Activated effector memory CD4-positive, alpha-beta T cell treated with anti-CD3 and anti-CD28 coated beads, Interleukin-2, amount 50 U/mL, for 16 hours (primary cell): Measurements from ENCODE around the gene DOCK2.
"Not testable (repeated sequence)": the region's sequence is repeated elsewhere in the genome, so short reads cannot be mapped to it uniquely, and the experiment has no call there.

Source experiments
- DNase-seq: peaks from one replicate; pipeline ENCODE4 v3.0.0-alpha.2; 2020

Gene DOCK2

GRCh38 chr5:169641253-169641652 lies 4.2 kb downstream of the DOCK2 start:
- no peak for DNase-seq

GRCh38 chr5:169646856-169647255 lies 9.8 kb downstream of the DOCK2 start:
- DNase-seq, result no peak

GRCh38 chr5:169647566-169647965 lies 10.5 kb downstream of the DOCK2 start:
- DNase-seq, result no peak

- DNase-seq, result no peak
Measured at GRCh38 chr5:169648725-169649310, 11.7 kb downstream of the DOCK2 start.

DNA sequence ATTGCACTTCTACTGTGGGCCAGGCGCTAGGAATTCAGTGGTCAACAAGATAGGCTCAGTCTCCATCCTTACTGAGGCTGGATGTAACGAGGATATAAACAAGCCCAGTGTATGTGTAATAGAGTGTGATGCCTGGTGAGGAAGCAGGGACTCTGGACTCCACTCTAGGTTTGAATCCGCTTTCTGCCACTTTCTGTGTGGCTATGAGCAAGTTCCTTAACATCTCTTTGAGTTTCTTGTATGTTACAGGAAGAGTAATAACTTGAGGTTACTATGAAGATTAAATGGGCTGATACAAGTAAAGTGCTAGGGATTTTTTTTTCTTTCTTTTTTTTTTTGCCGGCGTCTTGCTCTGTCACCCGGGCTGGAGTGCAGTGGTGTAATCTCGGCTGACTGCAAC lies 12.4 kb downstream of the DOCK2 start:
- no peak for DNase-seq

DNA sequence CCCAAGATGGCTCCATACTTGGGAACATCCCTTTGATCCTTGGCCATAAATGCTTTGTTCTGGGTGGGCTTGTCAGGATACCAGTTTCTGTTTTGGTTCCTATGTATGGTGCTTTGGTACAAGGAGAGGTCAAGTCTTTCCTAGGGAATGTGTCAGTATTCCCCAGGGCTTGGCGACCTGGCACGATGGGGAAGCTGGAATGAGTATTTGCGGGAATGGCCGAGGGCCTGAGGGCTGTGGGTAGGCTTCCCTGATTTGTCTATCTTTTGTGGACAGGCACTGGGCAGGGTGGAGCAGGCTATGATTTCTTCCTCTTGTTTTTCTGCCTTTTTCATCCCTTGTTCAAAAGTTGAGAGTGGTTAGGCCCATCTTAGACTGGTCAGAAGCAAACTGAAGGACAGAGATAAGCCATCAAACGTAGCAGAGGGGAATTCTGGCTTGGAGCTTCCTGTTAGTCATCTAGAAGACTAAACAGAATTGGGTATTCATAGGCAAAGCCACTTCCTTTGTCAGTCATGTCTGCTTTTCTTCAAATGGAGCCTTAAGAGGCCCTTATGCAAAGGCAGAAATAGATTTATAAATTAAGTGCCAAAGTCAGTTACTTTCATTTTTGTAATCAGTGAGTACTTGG lies 13.7 kb downstream of the DOCK2 start:
- DNase-seq, result no peak

- no peak for DNase-seq
Measured at GRCh38 chr5:169651526-169651925, 14.5 kb downstream of the DOCK2 start.

DNA sequence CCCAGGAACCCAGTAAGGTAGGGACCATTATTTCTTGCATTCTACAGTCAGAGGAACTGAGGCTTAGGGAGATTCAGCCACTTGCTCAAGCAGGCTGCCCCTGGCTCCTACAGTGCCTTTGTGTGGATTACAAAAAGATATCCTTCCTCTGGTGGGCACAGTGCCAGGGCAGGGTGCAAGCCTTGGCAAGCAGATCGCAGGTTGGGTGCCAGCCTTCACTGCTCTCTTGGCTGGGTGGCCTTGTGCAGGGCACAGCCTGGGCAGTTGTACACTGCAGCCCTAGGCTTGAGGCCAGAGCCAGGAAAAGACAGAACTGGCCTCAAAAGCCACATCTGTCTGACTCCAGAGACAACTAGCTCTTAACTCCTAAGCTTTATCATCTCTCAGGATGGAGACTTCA lies 15.0 kb downstream of the DOCK2 start:
- DNase-seq, result no peak

GRCh38 chr5:169653091-169653490 lies 16.0 kb downstream of the DOCK2 start:
- DNase-seq, result no peak

DNA sequence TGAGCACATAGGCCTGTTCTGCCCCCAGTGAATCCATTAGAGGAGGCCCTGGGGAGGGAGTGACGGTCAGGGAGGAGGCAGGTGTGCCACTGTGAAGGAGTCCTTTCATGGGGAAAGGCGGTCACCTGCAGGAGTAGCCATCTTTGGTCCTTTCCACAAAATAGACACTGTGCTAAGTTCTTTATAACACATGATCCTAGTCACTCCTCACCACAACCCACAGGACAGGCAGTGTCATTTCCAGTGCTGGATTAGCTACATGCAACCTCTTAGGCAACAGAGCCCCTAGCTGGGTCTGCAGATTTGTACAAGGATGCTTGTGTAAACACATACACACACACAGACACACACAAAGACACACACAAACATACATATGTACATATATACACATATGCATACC lies 18.3 kb downstream of the DOCK2 start:
- DNase-seq, result no peak

DNA sequence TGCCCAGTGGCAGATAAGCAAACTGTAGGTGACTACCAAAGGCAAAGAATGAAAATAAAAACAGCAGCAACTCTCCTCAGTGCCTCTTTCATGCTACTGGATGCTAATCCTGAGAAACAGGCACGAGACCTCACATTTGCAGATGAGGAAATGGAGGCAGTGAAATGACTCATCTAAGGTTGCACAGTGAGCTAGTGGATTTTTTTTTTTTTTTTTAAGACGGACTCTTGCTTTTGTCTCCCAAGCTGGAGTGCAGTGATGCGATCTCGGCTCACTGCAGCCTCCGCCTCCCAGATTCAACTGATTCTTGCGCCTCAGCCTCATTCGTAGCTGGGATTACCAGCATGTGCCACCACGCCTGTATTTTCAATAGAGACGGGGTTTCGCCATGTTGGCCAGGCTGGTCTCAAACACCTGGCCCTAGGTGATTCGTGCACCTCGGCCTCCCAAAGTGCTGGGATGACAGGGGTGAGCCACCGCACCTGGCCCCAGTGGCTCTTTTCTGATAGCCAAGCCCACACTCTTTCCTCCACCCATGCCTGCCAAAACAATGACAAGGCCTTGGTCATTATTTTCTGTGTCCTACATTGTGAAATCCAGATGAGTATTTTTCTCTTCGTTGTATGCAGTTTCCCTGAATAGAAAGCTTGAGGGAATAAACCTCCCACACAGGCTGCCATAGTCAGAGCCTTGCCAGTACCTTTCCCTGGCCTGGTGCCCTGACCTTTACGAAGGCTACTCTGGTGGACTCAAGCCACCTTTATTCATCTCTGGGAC lies 19.2 kb downstream of the DOCK2 start:
- DNase-seq, result no peak

GRCh38 chr5:169657127-169657526 lies 20.1 kb downstream of the DOCK2 start:
- no peak for DNase-seq

DNA sequence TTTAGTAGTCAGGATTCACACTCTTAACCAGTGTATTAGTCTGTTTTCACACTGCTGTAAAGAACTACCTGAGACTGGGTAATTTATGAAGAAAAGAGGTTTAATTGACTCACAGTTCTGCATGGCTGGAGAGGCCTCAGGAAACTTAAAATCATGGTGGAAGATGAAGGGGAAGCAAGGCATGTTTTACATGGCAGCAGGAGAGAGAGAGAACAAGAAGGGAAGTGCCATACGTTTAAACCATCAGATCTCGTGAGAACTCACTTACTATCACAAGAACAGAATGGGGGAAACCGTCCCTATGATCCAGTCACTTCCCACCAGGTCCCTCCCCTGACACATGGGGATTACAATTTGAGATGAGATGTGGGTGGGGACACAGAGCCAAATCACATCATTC lies 25.4 kb downstream of the DOCK2 start:
- not testable (repeated sequence) for DNase-seq

DNA sequence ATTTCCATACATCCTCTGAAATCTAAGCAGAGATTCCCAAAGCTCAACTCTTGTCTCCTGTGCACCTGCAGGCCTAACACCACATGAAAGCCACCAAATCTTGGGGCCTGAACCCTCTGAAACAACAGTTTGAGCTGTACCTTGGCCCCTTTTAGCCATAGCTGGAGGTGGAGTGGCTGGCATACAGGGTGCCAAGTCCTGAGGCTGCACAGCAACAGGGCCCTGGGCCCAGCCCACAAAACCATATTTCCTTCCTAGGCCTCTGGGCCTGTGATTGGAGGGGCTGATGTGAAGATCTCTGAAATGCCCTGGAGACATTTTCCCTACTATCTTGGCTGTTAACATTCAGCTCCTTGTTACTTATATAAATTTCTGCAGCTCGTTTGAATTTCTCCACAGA lies 26.5 kb downstream of the DOCK2 start:
- DNase-seq, result no peak

DNA sequence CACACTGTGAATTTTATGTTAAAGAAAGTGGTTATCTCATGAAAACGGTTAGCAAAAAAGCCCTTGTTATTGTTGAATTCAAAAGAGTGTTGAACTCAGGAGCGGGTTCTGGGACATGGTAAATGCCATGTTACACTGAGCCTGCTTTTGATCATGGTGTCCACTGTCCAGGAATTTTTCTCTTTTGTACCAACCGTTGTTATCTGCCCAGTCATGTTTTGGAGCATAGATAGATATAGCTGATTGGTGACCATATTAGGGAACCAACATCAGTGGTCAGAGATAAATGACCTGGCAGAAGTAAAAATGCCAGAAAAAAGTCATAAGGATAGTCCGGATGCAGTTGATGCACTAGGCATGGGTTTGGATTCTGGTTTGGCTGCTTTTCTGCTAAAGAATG lies 29.3 kb downstream of the DOCK2 start:
- DNase-seq, result no peak

DNA sequence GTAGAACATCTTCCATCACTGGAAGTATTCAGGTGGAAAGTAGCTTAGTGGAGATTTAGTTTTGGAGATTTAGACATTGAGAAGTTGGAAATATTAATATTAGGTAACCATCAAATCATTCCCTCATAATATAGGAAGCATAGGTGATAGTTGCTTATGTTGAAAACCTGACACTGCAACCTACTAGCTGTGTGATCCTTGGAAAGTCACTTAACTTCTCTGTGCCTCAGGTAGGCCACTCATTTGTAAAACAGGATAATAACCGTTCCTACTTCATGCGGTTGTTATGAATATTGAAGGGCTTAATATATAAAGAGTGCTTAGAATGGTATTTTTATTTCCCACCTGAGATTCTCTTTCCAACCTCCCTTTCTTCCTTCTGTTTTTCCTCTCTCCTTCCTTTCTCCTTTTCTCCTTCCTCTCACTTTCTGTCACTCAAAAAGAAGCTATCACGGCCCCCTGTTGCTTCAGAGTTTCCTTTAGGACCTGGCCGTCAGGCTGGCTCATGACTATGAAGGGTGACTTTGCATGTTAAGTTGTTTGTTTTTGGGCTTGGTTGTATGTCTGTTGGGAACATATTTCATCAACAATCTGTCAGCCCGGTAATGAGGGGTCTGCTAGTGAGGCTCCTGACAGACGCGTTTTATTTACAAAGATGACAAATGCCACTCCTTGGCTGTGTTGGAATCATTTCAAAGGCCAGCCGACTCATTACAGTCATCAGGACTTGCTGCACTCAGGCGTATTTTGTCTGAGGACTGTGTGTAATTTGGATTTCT lies 31.0 kb downstream of the DOCK2 start:
- no peak for DNase-seq

- DNase-seq, result no peak
Measured at GRCh38 chr5:169668732-169669131, 31.7 kb downstream of the DOCK2 start.

DNA sequence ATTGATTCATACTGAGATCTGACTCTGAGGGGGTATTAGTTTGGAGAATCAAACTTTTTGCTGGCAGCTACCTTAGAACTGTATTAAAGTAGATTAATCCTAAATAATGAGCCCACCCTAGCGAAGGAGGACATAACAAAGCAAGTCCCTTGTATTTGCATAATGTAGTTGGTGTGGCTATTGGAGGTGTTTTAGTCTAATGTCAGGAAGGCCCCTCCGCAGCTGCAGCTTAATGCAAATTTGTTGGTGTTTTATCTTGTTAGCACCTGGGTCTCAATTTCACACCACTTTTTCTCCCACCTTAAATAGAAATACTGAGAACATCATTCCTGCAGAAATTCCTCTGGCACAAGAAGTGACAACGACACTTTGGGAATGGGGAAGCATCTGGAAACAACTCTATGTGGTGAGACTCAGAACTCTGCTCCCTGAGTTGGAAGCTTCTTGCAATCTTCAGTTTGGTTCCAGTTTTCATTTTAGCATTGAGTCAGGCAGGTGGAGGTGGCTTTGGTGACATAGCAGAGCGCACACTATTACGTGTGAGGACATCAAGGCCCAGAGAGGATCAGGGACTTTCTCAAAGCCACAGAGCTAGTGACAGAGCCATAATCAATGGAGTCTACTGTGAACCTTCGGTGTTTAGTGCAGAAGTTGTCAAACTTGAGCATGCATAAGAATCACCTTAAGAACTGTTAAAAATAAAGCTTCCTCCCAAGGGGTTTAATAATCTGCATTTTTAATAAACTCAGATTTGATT lies 33.9 kb downstream of the DOCK2 start:
- no peak for DNase-seq

- DNase-seq, result no peak
Measured at GRCh38 chr5:169682026-169682425, 45.0 kb downstream of the DOCK2 start.

GRCh38 chr5:169686137-169686536 lies 49.1 kb downstream of the DOCK2 start:
- no peak for DNase-seq

DNA sequence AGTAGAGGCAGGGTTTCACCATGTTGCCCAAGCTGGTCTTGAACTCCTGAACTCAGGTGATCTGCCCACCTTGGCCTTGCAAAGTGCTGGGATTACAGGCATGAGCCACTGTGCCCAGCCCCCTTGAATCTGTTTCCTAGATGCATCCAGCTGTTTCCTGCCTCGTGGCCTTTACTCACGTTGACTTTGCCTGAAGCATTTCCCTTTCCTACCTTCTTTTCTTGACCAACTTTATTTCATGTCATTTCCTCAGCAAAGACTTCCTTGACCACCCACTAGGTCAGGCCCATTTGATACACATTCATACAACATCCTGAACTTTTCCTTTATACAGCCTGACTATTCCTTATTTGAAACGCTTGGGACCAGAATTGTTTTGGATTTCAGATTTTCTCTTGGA lies 51.0 kb downstream of the DOCK2 start:
- no peak for DNase-seq

GRCh38 chr5:169691471-169691870 lies 54.4 kb downstream of the DOCK2 start:
- no peak for DNase-seq

DNA sequence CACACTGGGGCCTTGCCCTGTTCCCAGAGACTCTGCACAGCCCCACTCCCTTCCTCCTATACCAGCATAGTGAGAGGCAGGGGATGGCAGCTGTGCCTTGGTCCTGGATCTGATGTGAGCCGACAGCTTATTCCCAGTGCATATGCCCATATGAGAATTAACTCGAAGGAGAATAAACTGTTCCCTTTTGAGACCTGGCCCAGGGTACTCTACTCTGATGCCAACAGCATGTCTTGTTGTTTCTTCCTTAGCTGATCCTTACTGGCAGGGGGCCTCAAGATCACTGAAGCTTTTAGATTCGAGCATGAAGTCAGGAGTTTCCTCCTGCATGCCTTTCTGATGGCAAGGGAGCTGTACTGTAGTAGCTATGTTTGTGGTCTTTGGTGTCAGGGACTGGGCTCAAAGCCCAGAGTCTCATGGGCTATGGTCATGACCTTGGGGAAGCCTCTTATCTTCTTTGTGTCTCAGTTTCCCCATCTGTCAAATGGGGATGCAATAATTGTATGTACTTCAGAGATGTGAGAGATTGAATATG lies 57.1 kb downstream of the DOCK2 start:
- no peak for DNase-seq
